ENCODE results near the gene RNASE7.

Gene RNASE7

GRCh38 chr14:21032326-21033132 lies 9.6 kb upstream of the RNASE7 start:
- Histone ChIP-seq H3K27ac (ENCODE audit: low read length) (no peak overlapping the region), H3K4me2 (ENCODE audit: low read length) (no peak overlapping the region), H3K4me1 (ENCODE audit: low read length) (no peaks in the 10 kb centered on the region), H4K20me1 (ENCODE audit: insufficient read depth, low read length) (no peaks in the 10 kb centered on the region), H3K9ac (ENCODE audit: low read length) (no peak overlapping the region), H3K36me3 (replicated peaks; ENCODE audit: low read depth, low read length) (no peaks in the 10 kb centered on the region), H3K4me3 (ENCODE audit: low read length) (no peak overlapping the region), H2AFZ (ENCODE audit: low read depth, low read length) (no peak overlapping the region), H3K9me3 (ENCODE audit: insufficient read depth, low read length) (no peaks in the 10 kb centered on the region), H3K79me2 (ENCODE audit: low read length) (no peaks in the 10 kb centered on the region), H3K27me3 (ENCODE audit: low read depth, low read length) (no peaks in the 10 kb centered on the region; the same call in 1 of the 2 replicates)
- TF ChIP-seq CTCF (IDR thresholded peaks at IDR 0.05; ENCODE audit: low read depth, low read length) (no peak), EZH2phosphoT487 (IDR thresholded peaks at IDR 0.05; ENCODE audit: low read depth) (no peak)

- Histone ChIP-seq H3K27me3 (ENCODE audit: low read depth, low read length) (peaks cover 7% of the 10 kb centered on the region), H3K4me3 (ENCODE audit: low read length) (no peak overlapping the region), H3K79me2 (ENCODE audit: low read length) (no peaks in the 10 kb centered on the region), H4K20me1 (ENCODE audit: insufficient read depth, low read length) (no peaks in the 10 kb centered on the region), H2AFZ (ENCODE audit: low read depth, low read length) (no peak overlapping the region), H3K27ac (ENCODE audit: low read length) (no peak overlapping the region), H3K36me3 (replicated peaks; ENCODE audit: low read depth, low read length) (no peaks in the 10 kb centered on the region), H3K4me2 (ENCODE audit: low read length) (no peak overlapping the region), H3K9ac (ENCODE audit: low read length) (no peak overlapping the region), H3K4me1 (ENCODE audit: low read length) (no peaks in the 10 kb centered on the region), H3K9me3 (ENCODE audit: insufficient read depth, low read length) (no peaks in the 10 kb centered on the region)
- TF ChIP-seq EZH2phosphoT487 (IDR thresholded peaks at IDR 0.05; ENCODE audit: low read depth) = no peak
Measured at GRCh38 chr14:21033133-21033698, 8.9 kb upstream of the RNASE7 start.

GRCh38 chr14:21034707-21035106 lies 7.5 kb upstream of the RNASE7 start, which contains the start of gene RNASE13:
Gene RNASE13, minus strand, starts transcription at chr14:21034807. Its CDS starts 519 bp downstream, at chr14:21034288.
- no peak within 1 kb of the TSS for H3K4me2 ChIP-seq (ENCODE audit: low read length)
- TF ChIP-seq EZH2phosphoT487 (IDR thresholded peaks at IDR 0.05; ENCODE audit: low read depth) = no peak
- no peak for TF ChIP-seq CTCF (IDR thresholded peaks at IDR 0.05; ENCODE audit: low read depth, low read length)
- no peaks in the 10 kb centered on the region for H3K4me1 ChIP-seq (ENCODE audit: low read length)
- no peak within 1 kb of the TSS for H3K9ac ChIP-seq (ENCODE audit: low read length)
- H3K27ac ChIP-seq (ENCODE audit: low read length) = no peak within 1 kb of the TSS
- H3K4me3 ChIP-seq (ENCODE audit: low read length) = no peak within 1 kb of the TSS
- H3K9me3 ChIP-seq (ENCODE audit: insufficient read depth, low read length) = no peaks in the 10 kb centered on the region
- H3K79me2 ChIP-seq (ENCODE audit: low read length) = no peaks in the 10 kb centered on the region
- no peak within 1 kb of the TSS for H2AFZ ChIP-seq (ENCODE audit: low read depth, low read length)
- H3K27me3 ChIP-seq (ENCODE audit: low read depth, low read length) = peaks cover 7% of the 10 kb centered on the region
- H3K36me3 ChIP-seq (replicated peaks; ENCODE audit: low read depth, low read length) = no peaks in the 10 kb centered on the region
- H4K20me1 ChIP-seq (ENCODE audit: insufficient read depth, low read length) = no peaks in the 10 kb centered on the region

- H3K79me2 ChIP-seq (ENCODE audit: low read length) = no peaks in the 10 kb centered on the region
- H3K27ac ChIP-seq (ENCODE audit: low read length) = no peak overlapping the region
- no peaks in the 10 kb centered on the region for H3K9me3 ChIP-seq (ENCODE audit: insufficient read depth, low read length)
- no peak overlapping the region for H3K4me3 ChIP-seq (ENCODE audit: low read length)
- no peaks in the 10 kb centered on the region for H4K20me1 ChIP-seq (ENCODE audit: insufficient read depth, low read length)
- no peak overlapping the region for H3K9ac ChIP-seq (ENCODE audit: low read length)
- H3K36me3 ChIP-seq (replicated peaks; ENCODE audit: low read depth, low read length) = no peaks in the 10 kb centered on the region
- H3K4me2 ChIP-seq (ENCODE audit: low read length) = no peak overlapping the region
- no peak overlapping the region for H2AFZ ChIP-seq (ENCODE audit: low read depth, low read length)
- TF ChIP-seq CTCF (IDR thresholded peaks at IDR 0.05; ENCODE audit: low read depth, low read length) (no peak), EZH2phosphoT487 (IDR thresholded peaks at IDR 0.05; ENCODE audit: low read depth) (no peak)
- H3K4me1 ChIP-seq (ENCODE audit: low read length) = no peaks in the 10 kb centered on the region
- H3K27me3 ChIP-seq (ENCODE audit: low read depth, low read length) = peaks cover 7% of the 10 kb centered on the region
Measured at GRCh38 chr14:21036751-21037150, 5.4 kb upstream of the RNASE7 start.

All from OCI-LY3 (cell line).